HepG2 (cell line): ENCODE measurements around the gene RNF213. TPM values are rescaled to one million over a fixed set of nuclear protein-coding genes. Genes with fewer than 3 reads are reported as not detected.

Experiments
- ATAC-seq: fragments of 200-7000 bp; cut with Tn5 transposase; 3 replicates; pipeline ENCODE4 v1.9.1; 2020; ENCODE audit warnings: mild to moderate bottlenecking, moderate library complexity
- BruUV-seq: library from RNA; stranded (reverse); fragments of 400-500 nt; replicated peaks from 2 replicates; lab custom pipeline; 2021; lab: Mats Ljungman, UMichigan
- CTCF ChIA-PET: fragments of 300-600 bp; formaldehyde crosslinking; extraction: SDS; loops from one replicate; lab custom pipeline; 2021; ENCODE audit warnings: low total read pairs, inconsistent platforms, low intra/inter-chr PET ratio; lab: Yijun Ruan, JAX
- POLR2A ChIA-PET: fragments of 350-600 bp; sonication (Branson Sonifier 250); formaldehyde crosslinking; loops from one replicate; lab custom pipeline; 2020; ENCODE audit warnings: antibody characterized with exemption, inconsistent platforms; lab: Yijun Ruan, JAX
- DNase-seq: peaks from one replicate; pipeline ENCODE4 v3.0.0-alpha.2; 2015; ENCODE audit warnings: low spot score
- FAIRE-seq: peaks from 3 replicates; lab custom pipeline; 2011; peaks lifted over from hg19 to GRCh38; lab: Jason Lieb, UNC
- H2AFZ ChIP-seq: one replicate; pipeline ENCODE4 v1.6.1; 2011; ENCODE audit warnings: low read length, inconsistent platforms
- H3K27ac ChIP-seq: fragments of 300-600 bp; 3 replicates; pipeline ENCODE4 v1.8.0; 2011; ENCODE audit warnings: mixed run types, mild to moderate bottlenecking, mixed read lengths, low read length, inconsistent platforms; ENCODE audit not compliant: insufficient read depth; ENCODE audit errors: extremely low read length
- H3K27me3 ChIP-seq, 2 experiments: fragments of 200-600 bp in 1 of 2; 2 replicates in 1 of 2; 3 replicates in 1 of 2; pipeline versions ENCODE4 v1.6.0 to v1.8.0; 2011; ENCODE audit warnings: low read length in 2 of 2, mild to moderate bottlenecking in 2 of 2, moderate library complexity in 2 of 2, inconsistent platforms in 1 of 2; ENCODE audit not compliant: insufficient read depth in 2 of 2, control insufficient read depth in 1 of 2
- H3K36me3 ChIP-seq, 2 experiments: fragments of 200-600 bp in 1 of 2; replicated peaks in 1 of 2; 2 replicates in 1 of 2; 3 replicates in 1 of 2; pipeline versions ENCODE4 v1.5.1 to v1.8.0; 2011; ENCODE audit warnings: low read length in 2 of 2, inconsistent platforms in 1 of 2; ENCODE audit not compliant: insufficient read depth in 2 of 2, control insufficient read depth in 1 of 2
- H3K4me1 ChIP-seq: 2 replicates; pipeline ENCODE4 v1.5.1; 2012; ENCODE audit warnings: low read length, inconsistent platforms; ENCODE audit not compliant: insufficient read depth
- H3K4me2 ChIP-seq: 2 replicates; pipeline ENCODE4 v1.6.0; 2011; ENCODE audit warnings: low read depth, low read length, inconsistent platforms
- H3K4me3 ChIP-seq, 3 experiments: fragments of 200-600 bp in 1 of 3; sonication (generic), shearing (Covaris generic) in 1 of 3; replicated peaks in 1 of 3; 2 replicates each; pipeline ENCODE4 v1.5.1; 2011 to 2016; ENCODE audit warnings: low read length in 3 of 3, inconsistent platforms in 2 of 3, low read depth in 2 of 3, mild to moderate bottlenecking in 2 of 3, control low read depth in 1 of 3, mixed read lengths in 1 of 3; ENCODE audit not compliant: insufficient read depth in 1 of 3
- H3K79me2 ChIP-seq: one replicate; pipeline ENCODE4 v1.6.1; 2011; ENCODE audit warnings: low read length, inconsistent platforms; ENCODE audit not compliant: insufficient read depth
- H3K9ac ChIP-seq: 2 replicates; pipeline ENCODE4 v1.6.0; 2011; ENCODE audit warnings: mild to moderate bottlenecking, low read depth, low read length, inconsistent platforms; ENCODE audit not compliant: insufficient read depth
- H3K9me3 ChIP-seq: 2 replicates; pipeline ENCODE4 v1.5.1; 2012; ENCODE audit warnings: mild to moderate bottlenecking, low read length
- H4K20me1 ChIP-seq: 2 replicates; pipeline ENCODE4 v1.6.0; 2011; ENCODE audit warnings: inconsistent platforms, mild to moderate bottlenecking, low read length, moderate library complexity; ENCODE audit not compliant: insufficient read depth
- SIN3A ChIP-seq: IDR thresholded peaks from 2 replicates; pipeline ENCODE4 v1.6.1; 2011; ENCODE audit warnings: low read depth, mild to moderate bottlenecking, control low read depth, low read length, borderline replicate concordance
- SNAPC5 ChIP-seq: sonication (generic); formaldehyde crosslinking; IDR thresholded peaks from 2 replicates; pipeline ENCODE4 v1.8.1; 2023; ENCODE audit warnings: mild to moderate bottlenecking, missing genetic modification reagents, borderline replicate concordance
- TARDBP ChIP-seq: sonication (generic); formaldehyde crosslinking; IDR thresholded peaks from 2 replicates; pipeline ENCODE4 v1.8.0; 2022; ENCODE audit warnings: mild to moderate bottlenecking, missing genetic modification reagents
- TGIF2 ChIP-seq: IDR thresholded peaks from 2 replicates; pipeline ENCODE4 v1.6.1; 2016; ENCODE audit warnings: control low read depth, missing compliant biosample characterization
- ZFAT ChIP-seq: sonication (generic); formaldehyde crosslinking; conservative IDR thresholded peaks from 2 replicates; pipeline ENCODE4 v1.8.1; 2023; ENCODE audit warnings: missing genetic modification reagents, inconsistent platforms
- ZFYVE20 ChIP-seq: sonication (generic); formaldehyde crosslinking; IDR thresholded peaks from 2 replicates; pipeline ENCODE4 v1.8.0; 2023; ENCODE audit warnings: low read depth, mild to moderate bottlenecking, moderate library complexity, missing genetic modification reagents, borderline replicate concordance
- ZNF326 ChIP-seq: sonication (generic); formaldehyde crosslinking; IDR thresholded peaks from 2 replicates; pipeline ENCODE4 v1.4.0; 2020; ENCODE audit warnings: missing genetic modification reagents, borderline replicate concordance
- ZNF329 ChIP-seq: sonication (generic); formaldehyde crosslinking; IDR thresholded peaks from 2 replicates; pipeline ENCODE4 v1.9.0; 2021; ENCODE audit warnings: low read depth, mild to moderate bottlenecking, missing genetic modification reagents
- ZNF468 ChIP-seq: sonication (generic); formaldehyde crosslinking; IDR thresholded peaks from 2 replicates; pipeline ENCODE4 v1.8.0; 2022; ENCODE audit warnings: mild to moderate bottlenecking, moderate library complexity, missing genetic modification reagents
- ZNF549 ChIP-seq: sonication (generic); formaldehyde crosslinking; IDR thresholded peaks from 2 replicates; pipeline ENCODE4 v1.5.0; 2020; ENCODE audit warnings: missing genetic modification reagents
- ZNF660 ChIP-seq: sonication (generic); formaldehyde crosslinking; IDR thresholded peaks from 2 replicates; pipeline ENCODE4 v1.5.1; 2020; ENCODE audit warnings: mild to moderate bottlenecking, low read depth, missing genetic modification reagents, borderline replicate concordance
- WGBS: methylation state at CpG from one replicate; pipeline ENCODE4 v1.1.6; 2017; ENCODE audit warnings: low lambda C conversion rate; 5-methylcytosine and 5-hydroxymethylcytosine counted together
- in situ Hi-C: cut with HindIII; loops from 2 replicates; pipeline ENCODE4 v1.10.0; 2017; ENCODE audit warnings: low pct_unique_long_range_greater_than_20kb; ENCODE audit not compliant: extremely low pct_ligation_motif_present
- intact Hi-C: fragments of 100-400 bp; cut with micrococcal nuclease; formaldehyde crosslinking; loops from one replicate; pipeline ENCODE4 v1.10.0; 2022; ENCODE audit not compliant: unreplicated experiment
- polyA plus RNA-seq, 8 experiments: library from polyadenylated mRNA; depleted of rRNA in 3 of 8; stranded (reverse) in 7 of 8; unstranded in 1 of 8; fragments of >200 nt; fragmentation: Illumina TruSeq in 4 of 8; extraction: Trizol in 4 of 8; gene quantifications; 2 replicates each; pipeline versions ENCODE4 v1.2.1 to v1.2.3, GENCODE V29; 2011 to 2016; ENCODE audit warnings: low read depth in 4 of 8, missing spikeins in 1 of 8, mixed read lengths in 1 of 8; ENCODE audit not compliant: insufficient read depth in 1 of 8
- total RNA-seq, 5 experiments: library from RNA; depleted of rRNA; stranded (reverse); fragments of >200 nt; fragmentation: Illumina TruSeq; extraction: Trizol; gene quantifications; 2 replicates each; pipeline ENCODE4 v1.2.3, GENCODE V29; 2016; ENCODE audit warnings: low read depth in 1 of 5

Gene RNF213
- total and polyA plus RNA-seq, 2 of the 13 experiments (the other 11 are each of a cell fraction or from before 2014, with no cell fraction given), result 38.6 to 38.7 TPM

- Histone ChIP-seq H3K9me3 (no peaks in the 10 kb centered on the region), H3K27me3 (no peaks in the 10 kb centered on the region), H3K4me2 (no peak overlapping the region), H3K9ac (no peak overlapping the region), H3K4me3 (no peak overlapping the region), H3K79me2 (no peaks in the 10 kb centered on the region), H4K20me1 (no peaks in the 10 kb centered on the region), H3K36me3 (peaks cover 31 to 64% of the 10 kb centered on the region in 2 experiments), H2AFZ (no peak overlapping the region), H3K4me1 (no peaks in the 10 kb centered on the region), H3K27ac (no peak overlapping the region)
- DNase-seq (no peak), FAIRE-seq (no peak), ATAC-seq (no peak)
- no TSS peak for BruUV-seq
- intact Hi-C loops, result no loop called here
- ChIA-PET CTCF (no interaction called here), POLR2A (no interaction called here)
- in situ Hi-C loops, result no loop called here
- WGBS, result 96% methylated on average over 19 of the region's 22 CpGs
- TF ChIP-seq ZNF329 (CRISPR knock-in tag), result no peak
- no peak for TF ChIP-seq ZNF468 (CRISPR knock-in tag)
- TF ChIP-seq TGIF2 (CRISPR knock-in tag), result no peak
- TF ChIP-seq SNAPC5, result no peak
- TF ChIP-seq ZFAT (CRISPR knock-in tag), result no peak
- TF ChIP-seq SIN3A, result no peak
- TF ChIP-seq ZNF549 (CRISPR knock-in tag), result no peak
- no peak for TF ChIP-seq ZFYVE20 (CRISPR knock-in tag)
- no peak for TF ChIP-seq ZNF326 (CRISPR knock-in tag)
- TF ChIP-seq TARDBP (CRISPR knock-in tag), result no peak
- no peak for TF ChIP-seq ZNF660 (CRISPR knock-in tag)
Measured at GRCh38 chr17:80374039-80374731, 113.5 kb downstream of the RNF213 start.
